ENCODE measurements around the gene LTBP1. TPM values are rescaled to one million over a fixed set of nuclear protein-coding genes. Genes with fewer than 3 reads are reported as not detected.
A peak's percentile ranks its signal among the peaks of the same experiment; 100 is the strongest.

LTBP1 gene
- total RNA-seq, 3 donors from 2014 or later: 14.3 to 38.4 (median 33.6) TPM

- H3K9me3 ChIP-seq: no peaks in the 10 kb centered on the region
- H3K36me3 ChIP-seq (ENCODE audit: low read depth): no peaks in the 10 kb centered on the region
- H3K4me3 ChIP-seq: no peak overlapping the region
- no peak for DNase-seq
- TF ChIP-seq, protein P1, sequence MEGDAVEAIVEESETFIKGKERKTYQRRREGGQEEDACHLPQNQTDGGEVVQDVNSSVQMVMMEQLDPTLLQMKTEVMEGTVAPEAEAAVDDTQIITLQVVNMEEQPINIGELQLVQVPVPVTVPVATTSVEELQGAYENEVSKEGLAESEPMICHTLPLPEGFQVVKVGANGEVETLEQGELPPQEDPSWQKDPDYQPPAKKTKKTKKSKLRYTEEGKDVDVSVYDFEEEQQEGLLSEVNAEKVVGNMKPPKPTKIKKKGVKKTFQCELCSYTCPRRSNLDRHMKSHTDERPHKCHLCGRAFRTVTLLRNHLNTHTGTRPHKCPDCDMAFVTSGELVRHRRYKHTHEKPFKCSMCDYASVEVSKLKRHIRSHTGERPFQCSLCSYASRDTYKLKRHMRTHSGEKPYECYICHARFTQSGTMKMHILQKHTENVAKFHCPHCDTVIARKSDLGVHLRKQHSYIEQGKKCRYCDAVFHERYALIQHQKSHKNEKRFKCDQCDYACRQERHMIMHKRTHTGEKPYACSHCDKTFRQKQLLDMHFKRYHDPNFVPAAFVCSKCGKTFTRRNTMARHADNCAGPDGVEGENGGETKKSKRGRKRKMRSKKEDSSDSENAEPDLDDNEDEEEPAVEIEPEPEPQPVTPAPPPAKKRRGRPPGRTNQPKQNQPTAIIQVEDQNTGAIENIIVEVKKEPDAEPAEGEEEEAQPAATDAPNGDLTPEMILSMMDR (IDR thresholded peaks at IDR 0.05): no peak
- ATAC-seq: no peak
- H3K4me1 ChIP-seq (ENCODE audit: low read depth): no peaks in the 10 kb centered on the region
- intact Hi-C loops (cut with DNase I, micrococcal nuclease): no loop called here
These were observed 234.7 kb downstream of the LTBP1 start for GRCh38 chr2:33181466-33181865.

GRCh38 chr2:33184041-33184440 lies 237.3 kb downstream of the LTBP1 start:
- ATAC-seq (no peak), DNase-seq (no peak)
- Histone ChIP-seq H3K36me3 (ENCODE audit: low read depth) (no peaks in the 10 kb centered on the region), H3K4me3 (no peak overlapping the region), H3K9me3 (no peaks in the 10 kb centered on the region), H3K4me1 (ENCODE audit: low read depth) (no peaks in the 10 kb centered on the region)
- TF ChIP-seq, protein P1 (IDR thresholded peaks at IDR 0.05): no peak
- intact Hi-C loops (cut with DNase I, micrococcal nuclease): no loop called here

- ATAC-seq (no peak), DNase-seq (no peak)
- intact Hi-C loops (cut with DNase I, micrococcal nuclease): no loop called here
- no peak overlapping the region for H3K4me3 ChIP-seq
- no peaks in the 10 kb centered on the region for H3K36me3 ChIP-seq (ENCODE audit: low read depth)
- H3K9me3 ChIP-seq: no peaks in the 10 kb centered on the region
- H3K4me1 ChIP-seq (ENCODE audit: low read depth): no peaks in the 10 kb centered on the region
- TF ChIP-seq, protein P1 (IDR thresholded peaks at IDR 0.05): no peak
These were observed 240.2 kb downstream of the LTBP1 start for GRCh38 chr2:33186937-33187336.

DNA sequence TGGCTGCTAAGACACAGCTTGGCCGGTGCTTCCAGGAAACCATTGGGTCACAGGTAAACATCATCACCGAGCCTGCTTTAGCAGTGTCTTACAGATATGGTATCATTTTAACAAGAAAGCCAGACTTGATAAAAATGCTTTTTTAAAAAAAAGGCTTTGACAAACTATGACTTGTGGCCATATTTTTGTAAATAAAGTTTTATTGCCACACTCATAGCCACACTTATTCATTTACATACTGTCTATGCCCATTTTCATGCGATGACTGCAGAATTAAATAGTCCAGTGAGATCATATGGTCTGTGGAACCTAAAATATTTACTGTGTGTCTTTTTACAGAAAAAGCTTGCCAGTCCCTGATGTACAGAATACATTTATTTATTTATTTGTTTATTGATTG lies 242.0 kb downstream of the LTBP1 start:
- Histone ChIP-seq H3K4me3 (no peak overlapping the region), H3K36me3 (ENCODE audit: low read depth) (no peaks in the 10 kb centered on the region), H3K4me1 (ENCODE audit: low read depth) (no peaks in the 10 kb centered on the region), H3K9me3 (no peaks in the 10 kb centered on the region)
- ATAC-seq (no peak), DNase-seq (no peak)
- TF ChIP-seq, protein P1 (IDR thresholded peaks at IDR 0.05): no peak
- intact Hi-C loops (cut with DNase I, micrococcal nuclease): no loop called here

GRCh38 chr2:33190393-33190937 lies 243.7 kb downstream of the LTBP1 start:
- intact Hi-C loops (cut with DNase I, micrococcal nuclease): no loop called here
- Histone ChIP-seq H3K9me3 (no peaks in the 10 kb centered on the region), H3K36me3 (ENCODE audit: low read depth) (no peaks in the 10 kb centered on the region), H3K4me1 (ENCODE audit: low read depth) (no peaks in the 10 kb centered on the region), H3K4me3 (no peak overlapping the region)
- TF ChIP-seq, protein P1 (IDR thresholded peaks at IDR 0.05): no peak
- DNase-seq (no peak), ATAC-seq (no peak)

DNA sequence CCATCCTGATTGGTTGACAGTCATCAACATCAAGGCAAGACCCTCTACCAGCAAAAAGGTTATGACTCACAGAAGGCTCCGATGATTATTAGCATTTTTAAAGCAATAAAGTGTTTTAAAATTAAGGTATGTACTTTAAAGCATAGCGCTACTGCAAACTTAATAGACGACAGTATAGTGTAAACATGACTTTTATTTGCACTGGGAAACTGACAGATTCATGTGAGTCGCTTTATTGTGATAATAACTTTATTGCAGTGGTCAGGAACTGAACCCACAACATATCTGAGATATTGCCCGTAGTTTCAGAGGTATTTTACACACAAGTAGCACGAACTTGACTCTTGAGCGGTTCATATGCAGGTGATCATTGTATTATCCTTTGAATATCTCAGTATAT lies 249.1 kb downstream of the LTBP1 start:
- H3K36me3 ChIP-seq (ENCODE audit: low read depth): no peaks in the 10 kb centered on the region
- H3K9me3 ChIP-seq: no peaks in the 10 kb centered on the region
- H3K4me3 ChIP-seq: no peak overlapping the region
- H3K4me1 ChIP-seq (ENCODE audit: low read depth): no peaks in the 10 kb centered on the region
- intact Hi-C loops (cut with DNase I, micrococcal nuclease): no loop called here
- TF ChIP-seq, protein P1 (IDR thresholded peaks at IDR 0.05): no peak
- ATAC-seq (peak; percentile 27), DNase-seq (no peak)

Measured in mucosa of descending colon (tissue), 3 donors.